ENCODE measurements around the gene AKAP13.

Gene AKAP13

GRCh38 chr15:85688711-85689110 is 308.3 kb downstream of the AKAP13 start:
- no peak for DNase-seq (ENCODE audit: insufficient read length, low spot score)
- TF ChIP-seq, protein P1, sequence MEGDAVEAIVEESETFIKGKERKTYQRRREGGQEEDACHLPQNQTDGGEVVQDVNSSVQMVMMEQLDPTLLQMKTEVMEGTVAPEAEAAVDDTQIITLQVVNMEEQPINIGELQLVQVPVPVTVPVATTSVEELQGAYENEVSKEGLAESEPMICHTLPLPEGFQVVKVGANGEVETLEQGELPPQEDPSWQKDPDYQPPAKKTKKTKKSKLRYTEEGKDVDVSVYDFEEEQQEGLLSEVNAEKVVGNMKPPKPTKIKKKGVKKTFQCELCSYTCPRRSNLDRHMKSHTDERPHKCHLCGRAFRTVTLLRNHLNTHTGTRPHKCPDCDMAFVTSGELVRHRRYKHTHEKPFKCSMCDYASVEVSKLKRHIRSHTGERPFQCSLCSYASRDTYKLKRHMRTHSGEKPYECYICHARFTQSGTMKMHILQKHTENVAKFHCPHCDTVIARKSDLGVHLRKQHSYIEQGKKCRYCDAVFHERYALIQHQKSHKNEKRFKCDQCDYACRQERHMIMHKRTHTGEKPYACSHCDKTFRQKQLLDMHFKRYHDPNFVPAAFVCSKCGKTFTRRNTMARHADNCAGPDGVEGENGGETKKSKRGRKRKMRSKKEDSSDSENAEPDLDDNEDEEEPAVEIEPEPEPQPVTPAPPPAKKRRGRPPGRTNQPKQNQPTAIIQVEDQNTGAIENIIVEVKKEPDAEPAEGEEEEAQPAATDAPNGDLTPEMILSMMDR (IDR thresholded peaks at IDR 0.05; ENCODE audit: insufficient read depth, missing control alignments): no peak
- FAIRE-seq: no peak

DNA sequence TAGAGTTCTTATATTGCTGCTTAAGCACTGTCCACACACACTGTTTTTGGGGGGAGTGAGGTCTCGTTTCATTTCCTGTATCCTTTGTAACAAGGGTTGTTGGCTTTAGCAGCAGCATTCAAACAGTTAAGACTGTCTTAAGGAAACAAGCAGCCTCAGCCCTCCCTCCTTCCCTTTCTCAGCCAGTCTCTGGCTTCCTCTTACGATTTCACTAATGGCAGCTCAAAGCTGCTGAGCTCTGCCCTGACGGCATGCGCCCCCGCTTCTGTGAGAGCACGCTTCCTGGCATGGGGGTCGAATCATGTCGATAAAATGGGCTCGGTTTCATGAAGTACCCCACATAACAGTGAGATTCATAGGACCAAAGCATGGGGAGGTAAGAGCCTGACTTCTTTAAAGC is 309.3 kb downstream of the AKAP13 start:
- TF ChIP-seq, protein P1 (IDR thresholded peaks at IDR 0.05; ENCODE audit: insufficient read depth, missing control alignments): no peak
- no peak for DNase-seq (ENCODE audit: insufficient read length, low spot score)
- no peak for FAIRE-seq

- DNase-seq (ENCODE audit: insufficient read length, low spot score) (no peak), FAIRE-seq (no peak)
- TF ChIP-seq, protein P1 (IDR thresholded peaks at IDR 0.05; ENCODE audit: insufficient read depth, missing control alignments): no peak
Measured at GRCh38 chr15:85690561-85691231, 310.3 kb downstream of the AKAP13 start.

DNA sequence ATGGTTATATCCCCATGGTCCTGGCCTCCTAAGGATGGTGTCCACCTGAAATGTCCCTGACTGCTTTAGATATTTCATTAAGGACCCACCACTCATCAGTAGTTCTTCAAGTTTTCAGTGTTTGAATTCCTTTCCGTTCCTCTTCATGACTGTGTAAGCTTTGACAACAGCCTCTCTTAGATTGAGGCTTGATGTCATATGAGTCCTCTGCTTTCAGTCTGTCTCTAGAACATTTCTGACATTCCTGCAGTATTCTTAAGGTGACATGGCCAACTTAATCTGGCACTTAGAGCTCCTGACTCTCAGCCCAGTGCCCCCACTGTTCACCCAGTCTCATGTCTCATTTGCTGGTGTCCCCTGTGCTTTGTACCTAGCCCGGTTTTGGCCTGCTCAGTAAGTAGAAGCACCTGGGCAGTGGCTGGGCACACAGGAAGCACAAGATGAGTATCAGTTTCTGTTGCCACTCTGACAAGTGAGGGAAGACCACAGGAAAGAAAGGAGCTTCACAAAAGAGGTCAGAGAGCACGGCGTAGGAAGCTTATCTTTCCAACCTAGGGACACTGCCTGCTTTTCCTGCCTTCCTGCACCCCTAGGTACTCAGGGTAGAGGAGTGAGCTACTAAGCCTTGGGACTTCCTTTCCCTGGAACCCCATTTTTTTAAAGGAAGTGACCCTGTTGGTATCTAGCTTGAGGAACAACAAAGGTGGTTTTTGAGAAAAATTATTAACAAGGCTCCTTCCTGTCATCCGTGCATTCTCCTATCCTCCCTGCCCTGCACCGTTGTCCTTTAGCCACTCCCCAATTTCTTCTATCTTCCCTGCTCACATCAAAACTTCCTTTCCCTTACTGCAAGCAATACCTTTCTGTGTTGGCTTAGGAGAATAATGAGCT is 311.2 kb downstream of the AKAP13 start:
- DNase-seq (ENCODE audit: insufficient read length, low spot score) (no peak), FAIRE-seq (no peak)
- TF ChIP-seq, protein P1 (IDR thresholded peaks at IDR 0.05; ENCODE audit: insufficient read depth, missing control alignments): no peak

GRCh38 chr15:85692321-85692720 is 311.9 kb downstream of the AKAP13 start:
- TF ChIP-seq, protein P1 (IDR thresholded peaks at IDR 0.05; ENCODE audit: insufficient read depth, missing control alignments): no peak
- DNase-seq (ENCODE audit: insufficient read length, low spot score) (no peak), FAIRE-seq (no peak)

- TF ChIP-seq, protein P1 (IDR thresholded peaks at IDR 0.05; ENCODE audit: insufficient read depth, missing control alignments): no peak
- FAIRE-seq: no peak
- DNase-seq (ENCODE audit: insufficient read length, low spot score): no peak
Measured at GRCh38 chr15:85692873-85693272, 312.5 kb downstream of the AKAP13 start.

GRCh38 chr15:85693277-85693676 is 312.9 kb downstream of the AKAP13 start:
- FAIRE-seq (no peak), DNase-seq (ENCODE audit: insufficient read length, low spot score) (no peak)
- TF ChIP-seq, protein P1 (IDR thresholded peaks at IDR 0.05; ENCODE audit: insufficient read depth, missing control alignments): no peak

Measured in D721Med (cell line).